ENCODE results near the gene FAM174B. TPM values are rescaled to one million over a fixed set of nuclear protein-coding genes. Genes with fewer than 3 reads are reported as not detected.

FAM174B gene
- total and polyA plus RNA-seq, 10 of the 15 experiments (the other 5 are each of a cell fraction or from before 2014, with no cell fraction given), result 0.71 to 15.9 (median 4.2) TPM

DNA sequence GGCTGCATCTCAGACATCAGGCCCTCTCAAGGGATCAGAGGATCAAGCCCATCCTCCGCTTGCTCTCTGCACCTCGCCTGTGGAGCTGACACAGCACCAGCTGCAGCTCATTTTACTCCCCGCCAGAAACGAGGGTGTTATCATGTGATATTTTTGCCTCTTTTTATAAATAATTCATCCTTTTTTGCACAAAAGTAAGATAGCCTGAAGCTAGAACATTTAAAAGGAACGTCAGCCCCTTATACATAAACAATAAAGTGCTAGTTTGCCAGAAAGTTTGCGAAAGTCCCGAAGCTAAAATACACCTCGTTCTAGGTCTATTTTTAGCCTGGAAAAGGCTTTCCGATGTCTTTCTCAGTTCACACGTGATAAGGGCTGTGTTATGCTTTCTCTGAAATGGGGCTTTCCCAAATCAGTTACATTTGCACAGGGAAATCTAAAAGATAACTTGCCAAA is 9.6 kb upstream of the FAM174B start:
- Histone ChIP-seq H4K20me1 (ENCODE audit: control insufficient read depth, insufficient read depth) (no peaks in the 10 kb centered on the region), H3K36me3 (ENCODE audit: control insufficient read depth in 2 of 2, insufficient read depth in 2 of 2, low read length in 1 of 2) (no peaks in the 10 kb centered on the region), H3K4me3 (no peak overlapping the region), H3K4me2 (ENCODE audit: control insufficient read depth, insufficient read depth) (peak overlapping the region; percentile 67; the same call in 1 of the 2 replicates), H2AFZ (ENCODE audit: control insufficient read depth, low read depth, low read length) (peak overlapping the region; percentile 29), H3K27me3 (replicated peaks in 1 of 2; ENCODE audit: control insufficient read depth in 2 of 2, insufficient read depth in 2 of 2, low read length in 1 of 2) (no peaks in the 10 kb centered on the region), H3K27ac (ENCODE audit: control insufficient read depth, insufficient read depth) (peak overlapping the region; percentile 71), H3K4me1 (ENCODE audit: control insufficient read depth, insufficient read depth, low read length) (peaks cover 30% of the 10 kb centered on the region), H3K79me2 (ENCODE audit: control insufficient read depth, insufficient read depth, low read length) (no peaks in the 10 kb centered on the region), H3K9ac (ENCODE audit: control insufficient read depth, insufficient read depth, low read length) (peak overlapping the region; percentile 3; the same call in 1 of the 2 replicates), H3K9me3 (replicated peaks; ENCODE audit: control insufficient read depth, insufficient read depth, low read length) (no peaks in the 10 kb centered on the region)
- in situ Hi-C loops (cut with MboI), result no loop called here
- POLR2A ChIA-PET, result interaction anchor here (0.9 to 3.0 kb wide), 4 partner anchors 11 to 256 kb away, joined by 3 to 25 read pairs (median 5); partner anchors contain the start of gene FAM174B
- RAD21 ChIA-PET (ENCODE audit: unreplicated experiment), result interaction anchor here (0.6 to 1.7 kb wide), 8 partner anchors 10 to 217 kb away, joined by 3 to 11 read pairs (median 4); partner anchors contain the start of gene FAM174B
- peak; percentile 41 for ATAC-seq
- BruUV-seq (replicated peaks), result no TSS peak
- SMC1A ChIA-PET (ENCODE audit: uncharacterized antibody, unreplicated experiment), result interaction anchor here (1.1 to 3.8 kb wide), 10 partner anchors 10 to 167 kb away, joined by 3 to 15 read pairs (median 5); partner anchors contain the start of gene FAM174B
- CTCF ChIA-PET, result interaction anchor here (0.8 to 1.6 kb wide), 10 partner anchors 9 to 256 kb away, joined by 3 to 7 read pairs (median 4); partner anchors contain the start of gene FAM174B
- FAIRE-seq, result no peak
- intact Hi-C loops (cut with micrococcal nuclease; ENCODE audit: unreplicated experiment), result loop anchor here (10.0 kb wide), 1 partner anchor 250 kb away; no protein-coding TSS in a partner anchor
- peak; percentile 53 for DNase-seq (ENCODE audit: low read depth, low spot score)
- 12% methylated on average over 10 of the region's 10 CpGs for WGBS (ENCODE audit: insufficient coverage, insufficient replicate concordance, low lambda C conversion rate, missing lambda C conversion rate)
- TF ChIP-seq, protein P1, sequence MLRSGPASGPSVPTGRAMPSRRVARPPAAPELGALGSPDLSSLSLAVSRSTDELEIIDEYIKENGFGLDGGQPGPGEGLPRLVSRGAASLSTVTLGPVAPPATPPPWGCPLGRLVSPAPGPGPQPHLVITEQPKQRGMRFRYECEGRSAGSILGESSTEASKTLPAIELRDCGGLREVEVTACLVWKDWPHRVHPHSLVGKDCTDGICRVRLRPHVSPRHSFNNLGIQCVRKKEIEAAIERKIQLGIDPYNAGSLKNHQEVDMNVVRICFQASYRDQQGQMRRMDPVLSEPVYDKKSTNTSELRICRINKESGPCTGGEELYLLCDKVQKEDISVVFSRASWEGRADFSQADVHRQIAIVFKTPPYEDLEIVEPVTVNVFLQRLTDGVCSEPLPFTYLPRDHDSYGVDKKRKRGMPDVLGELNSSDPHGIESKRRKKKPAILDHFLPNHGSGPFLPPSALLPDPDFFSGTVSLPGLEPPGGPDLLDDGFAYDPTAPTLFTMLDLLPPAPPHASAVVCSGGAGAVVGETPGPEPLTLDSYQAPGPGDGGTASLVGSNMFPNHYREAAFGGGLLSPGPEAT (IDR thresholded peaks at IDR 0.05; ENCODE audit: low read depth), result peak; percentile 85
- TF ChIP-seq, protein P2, sequence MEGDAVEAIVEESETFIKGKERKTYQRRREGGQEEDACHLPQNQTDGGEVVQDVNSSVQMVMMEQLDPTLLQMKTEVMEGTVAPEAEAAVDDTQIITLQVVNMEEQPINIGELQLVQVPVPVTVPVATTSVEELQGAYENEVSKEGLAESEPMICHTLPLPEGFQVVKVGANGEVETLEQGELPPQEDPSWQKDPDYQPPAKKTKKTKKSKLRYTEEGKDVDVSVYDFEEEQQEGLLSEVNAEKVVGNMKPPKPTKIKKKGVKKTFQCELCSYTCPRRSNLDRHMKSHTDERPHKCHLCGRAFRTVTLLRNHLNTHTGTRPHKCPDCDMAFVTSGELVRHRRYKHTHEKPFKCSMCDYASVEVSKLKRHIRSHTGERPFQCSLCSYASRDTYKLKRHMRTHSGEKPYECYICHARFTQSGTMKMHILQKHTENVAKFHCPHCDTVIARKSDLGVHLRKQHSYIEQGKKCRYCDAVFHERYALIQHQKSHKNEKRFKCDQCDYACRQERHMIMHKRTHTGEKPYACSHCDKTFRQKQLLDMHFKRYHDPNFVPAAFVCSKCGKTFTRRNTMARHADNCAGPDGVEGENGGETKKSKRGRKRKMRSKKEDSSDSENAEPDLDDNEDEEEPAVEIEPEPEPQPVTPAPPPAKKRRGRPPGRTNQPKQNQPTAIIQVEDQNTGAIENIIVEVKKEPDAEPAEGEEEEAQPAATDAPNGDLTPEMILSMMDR (IDR thresholded peaks at IDR 0.05 in 2 of 3, conservative IDR thresholded peaks at IDR 0.05 in 1 of 3; ENCODE audit: control insufficient read depth in 2 of 3, extremely low read depth in 1 of 3, insufficient read depth in 1 of 3, low read depth in 3 of 3, low read length in 3 of 3), result no peak
- no peak for TF ChIP-seq WRNIP1 (IDR thresholded peaks at IDR 0.05; ENCODE audit: borderline replicate concordance, low read depth, low read length)
- TF ChIP-seq NFIC (IDR thresholded peaks at IDR 0.05; ENCODE audit: low read depth, low read length), result peak; percentile 44; the same call in 1 of the 2 replicates
- 0 out of 2 replicates have a peak, but pooled peaks have one; percentile 17 for TF ChIP-seq TCF12 (IDR thresholded peaks at IDR 0.05; ENCODE audit: low read depth, low read length)
- TF ChIP-seq IKZF2 (IDR thresholded peaks at IDR 0.05), result peak; percentile 65 to 74; a peak in 3 of 4 replicates
- no peak for TF ChIP-seq SMAD1 (IDR thresholded peaks at IDR 0.05; ENCODE audit: low read depth, partially characterized antibody)
- peak; percentile 88 for TF ChIP-seq RAD51 (IDR thresholded peaks at IDR 0.05)
- TF ChIP-seq, protein P3, sequence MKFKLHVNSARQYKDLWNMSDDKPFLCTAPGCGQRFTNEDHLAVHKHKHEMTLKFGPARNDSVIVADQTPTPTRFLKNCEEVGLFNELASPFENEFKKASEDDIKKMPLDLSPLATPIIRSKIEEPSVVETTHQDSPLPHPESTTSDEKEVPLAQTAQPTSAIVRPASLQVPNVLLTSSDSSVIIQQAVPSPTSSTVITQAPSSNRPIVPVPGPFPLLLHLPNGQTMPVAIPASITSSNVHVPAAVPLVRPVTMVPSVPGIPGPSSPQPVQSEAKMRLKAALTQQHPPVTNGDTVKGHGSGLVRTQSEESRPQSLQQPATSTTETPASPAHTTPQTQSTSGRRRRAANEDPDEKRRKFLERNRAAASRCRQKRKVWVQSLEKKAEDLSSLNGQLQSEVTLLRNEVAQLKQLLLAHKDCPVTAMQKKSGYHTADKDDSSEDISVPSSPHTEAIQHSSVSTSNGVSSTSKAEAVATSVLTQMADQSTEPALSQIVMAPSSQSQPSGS (IDR thresholded peaks at IDR 0.05; ENCODE audit: low read length), result peak; percentile 50; the same call in 1 of the 2 replicates
- TF ChIP-seq, protein P4, sequence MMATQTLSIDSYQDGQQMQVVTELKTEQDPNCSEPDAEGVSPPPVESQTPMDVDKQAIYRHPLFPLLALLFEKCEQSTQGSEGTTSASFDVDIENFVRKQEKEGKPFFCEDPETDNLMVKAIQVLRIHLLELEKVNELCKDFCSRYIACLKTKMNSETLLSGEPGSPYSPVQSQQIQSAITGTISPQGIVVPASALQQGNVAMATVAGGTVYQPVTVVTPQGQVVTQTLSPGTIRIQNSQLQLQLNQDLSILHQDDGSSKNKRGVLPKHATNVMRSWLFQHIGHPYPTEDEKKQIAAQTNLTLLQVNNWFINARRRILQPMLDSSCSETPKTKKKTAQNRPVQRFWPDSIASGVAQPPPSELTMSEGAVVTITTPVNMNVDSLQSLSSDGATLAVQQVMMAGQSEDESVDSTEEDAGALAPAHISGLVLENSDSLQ (IDR thresholded peaks at IDR 0.05), result no peak
- no peak for TF ChIP-seq HDAC2 (IDR thresholded peaks at IDR 0.05)
- TF ChIP-seq FOS (IDR thresholded peaks at IDR 0.05; ENCODE audit: borderline replicate concordance, extremely low read depth, insufficient read length), result no peak
- peak; percentile 63; the same call in 1 of the 2 replicates for TF ChIP-seq IKZF1 (conservative IDR thresholded peaks at IDR 0.05)
- TF ChIP-seq GATAD2B (conservative IDR thresholded peaks at IDR 0.05; ENCODE audit: low read depth), result no peak
- no peak for TF ChIP-seq POLR2A (IDR thresholded peaks at IDR 0.05; ENCODE audit: low read depth, low read length)
- TF ChIP-seq, protein P5, sequence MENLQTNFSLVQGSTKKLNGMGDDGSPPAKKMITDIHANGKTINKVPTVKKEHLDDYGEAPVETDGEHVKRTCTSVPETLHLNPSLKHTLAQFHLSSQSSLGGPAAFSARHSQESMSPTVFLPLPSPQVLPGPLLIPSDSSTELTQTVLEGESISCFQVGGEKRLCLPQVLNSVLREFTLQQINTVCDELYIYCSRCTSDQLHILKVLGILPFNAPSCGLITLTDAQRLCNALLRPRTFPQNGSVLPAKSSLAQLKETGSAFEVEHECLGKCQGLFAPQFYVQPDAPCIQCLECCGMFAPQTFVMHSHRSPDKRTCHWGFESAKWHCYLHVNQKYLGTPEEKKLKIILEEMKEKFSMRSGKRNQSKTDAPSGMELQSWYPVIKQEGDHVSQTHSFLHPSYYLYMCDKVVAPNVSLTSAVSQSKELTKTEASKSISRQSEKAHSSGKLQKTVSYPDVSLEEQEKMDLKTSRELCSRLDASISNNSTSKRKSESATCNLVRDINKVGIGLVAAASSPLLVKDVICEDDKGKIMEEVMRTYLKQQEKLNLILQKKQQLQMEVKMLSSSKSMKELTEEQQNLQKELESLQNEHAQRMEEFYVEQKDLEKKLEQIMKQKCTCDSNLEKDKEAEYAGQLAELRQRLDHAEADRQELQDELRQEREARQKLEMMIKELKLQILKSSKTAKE (IDR thresholded peaks at IDR 0.05; ENCODE audit: low read depth, poor library complexity, severe bottlenecking), result peak; percentile 33
